ENCODE measurements around the gene SESTD1. TPM values are rescaled to one million over a fixed set of nuclear protein-coding genes. Genes with fewer than 3 reads are reported as not detected.
"Not testable (repeated sequence)": the region's sequence is repeated elsewhere in the genome, so short reads cannot be mapped to it uniquely, and the experiment has no call there.

Gene SESTD1
- total RNA-seq, 1 donor, result 20.1 TPM

DNA sequence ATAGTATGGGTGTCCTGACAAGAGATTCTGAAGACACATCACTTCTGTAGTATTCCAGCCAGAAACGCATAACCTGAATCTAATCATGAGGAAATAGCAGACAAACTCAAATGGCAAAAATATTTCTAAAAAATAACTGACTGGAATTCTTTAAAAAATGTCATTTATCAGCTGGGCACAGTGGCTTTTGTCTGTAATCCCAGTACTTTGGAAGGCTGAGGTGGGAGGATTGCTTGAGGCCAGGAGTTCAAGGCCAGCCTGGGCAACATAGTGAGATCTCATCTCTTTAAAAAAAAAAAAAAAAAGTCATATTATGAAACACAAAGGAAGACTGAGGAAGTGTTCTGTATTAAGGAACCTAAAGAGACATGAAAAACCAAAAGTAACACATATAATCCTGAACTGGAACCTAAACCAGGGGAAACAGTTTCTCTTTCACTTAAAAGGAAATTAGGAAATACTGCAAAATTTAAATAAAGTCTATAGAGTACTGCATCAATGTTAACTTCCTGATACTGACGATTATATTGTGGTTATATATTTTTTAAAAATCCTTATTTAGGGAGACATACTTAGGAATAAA is 29.9 kb downstream of the SESTD1 start:
- Histone ChIP-seq H3K9me3 (ENCODE audit: low read depth, low read length) (no peaks in the 10 kb centered on the region), H3K27me3 (ENCODE audit: insufficient read depth, low read length) (no peaks in the 10 kb centered on the region), H3K4me3 (ENCODE audit: low read length) (peak overlapping the region; percentile 10), H3K4me1 (ENCODE audit: insufficient read depth, low read length) (peaks cover 34% of the 10 kb centered on the region)

DNA sequence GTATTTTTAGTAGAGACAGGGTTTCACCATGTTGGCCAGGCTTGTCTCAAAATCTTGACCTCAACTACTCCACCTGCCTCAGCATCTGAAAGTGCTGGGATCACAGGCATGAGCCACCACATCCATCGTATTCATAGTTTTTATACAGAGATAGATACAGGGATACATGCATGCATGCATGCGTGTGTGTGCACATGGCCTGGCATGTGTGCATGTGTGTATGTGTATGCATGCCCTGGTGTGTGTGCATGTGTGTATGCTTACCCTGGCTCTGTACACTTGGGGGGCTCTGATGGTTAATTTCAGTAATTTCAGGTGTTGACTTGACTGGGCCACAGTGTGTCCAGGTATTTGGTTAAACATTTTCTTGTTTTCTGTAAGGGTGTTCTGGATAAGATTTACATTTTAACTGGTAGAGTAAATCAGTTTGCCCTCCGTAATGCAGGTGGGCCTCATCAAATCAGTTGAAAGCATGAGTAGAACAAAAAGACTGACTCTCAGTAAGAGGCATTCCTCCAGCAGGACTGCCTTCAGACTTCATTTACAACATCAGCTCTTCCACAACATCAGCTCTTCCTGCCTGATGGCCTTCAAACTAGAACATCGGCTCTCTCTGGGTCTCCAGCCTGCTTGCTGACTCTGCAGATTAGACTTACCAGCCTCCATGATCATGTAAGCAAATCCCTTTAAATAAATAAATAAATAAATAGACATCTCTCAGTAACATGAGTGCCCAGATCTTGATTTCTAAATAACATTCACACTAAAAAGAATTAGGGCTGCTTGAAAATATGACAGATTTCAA is 30.8 kb downstream of the SESTD1 start:
- Histone ChIP-seq H3K9me3 (ENCODE audit: low read depth, low read length) (no peaks in the 10 kb centered on the region), H3K4me3 (ENCODE audit: low read length) (no peak overlapping the region), H3K27me3 (ENCODE audit: insufficient read depth, low read length) (no peaks in the 10 kb centered on the region), H3K4me1 (ENCODE audit: insufficient read depth, low read length) (peaks cover 31% of the 10 kb centered on the region)

DNA sequence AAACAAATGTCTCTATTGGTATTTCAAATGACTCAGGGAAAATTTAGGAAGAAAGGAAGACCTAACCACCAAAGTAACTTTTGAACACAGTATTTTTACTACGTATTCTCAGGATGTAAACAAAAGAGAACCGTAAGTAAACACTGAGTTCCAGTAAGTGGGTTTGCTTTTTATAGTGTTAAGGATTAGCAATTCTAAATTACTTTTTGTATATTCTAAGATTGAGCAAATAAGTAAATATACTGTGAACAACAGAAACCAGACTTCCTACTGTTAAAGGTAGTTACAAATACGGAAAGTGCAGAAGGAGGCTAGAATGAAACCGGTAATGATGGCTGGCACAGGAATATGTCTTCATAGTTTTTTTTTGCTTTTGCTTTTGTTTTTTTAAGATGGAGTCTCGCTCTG is 31.5 kb downstream of the SESTD1 start:
- Histone ChIP-seq H3K9me3 (ENCODE audit: low read depth, low read length) (no peaks in the 10 kb centered on the region), H3K27me3 (ENCODE audit: insufficient read depth, low read length) (no peaks in the 10 kb centered on the region), H3K4me1 (ENCODE audit: insufficient read depth, low read length) (peaks cover 31% of the 10 kb centered on the region), H3K4me3 (ENCODE audit: low read length) (no peak overlapping the region)

DNA sequence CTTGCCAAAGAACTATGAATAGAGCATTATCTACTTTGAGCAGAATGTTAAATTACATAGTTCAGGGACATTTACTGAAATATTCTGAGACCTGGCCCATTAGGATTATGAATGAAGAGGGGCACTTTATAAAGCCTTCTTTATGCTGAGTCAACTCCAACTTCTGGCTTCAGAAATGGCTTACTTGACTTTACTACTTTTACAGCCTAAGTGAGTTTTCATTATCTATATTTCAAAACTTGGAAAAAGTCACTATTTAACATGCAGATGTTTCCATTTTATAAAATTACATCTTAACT is 37.7 kb downstream of the SESTD1 start:
- Histone ChIP-seq H3K9me3 (ENCODE audit: low read depth, low read length) (no peaks in the 10 kb centered on the region), H3K27me3 (ENCODE audit: insufficient read depth, low read length) (no peaks in the 10 kb centered on the region), H3K4me1 (ENCODE audit: insufficient read depth, low read length) (no peaks in the 10 kb centered on the region), H3K4me3 (ENCODE audit: low read length) (no peak overlapping the region)

DNA sequence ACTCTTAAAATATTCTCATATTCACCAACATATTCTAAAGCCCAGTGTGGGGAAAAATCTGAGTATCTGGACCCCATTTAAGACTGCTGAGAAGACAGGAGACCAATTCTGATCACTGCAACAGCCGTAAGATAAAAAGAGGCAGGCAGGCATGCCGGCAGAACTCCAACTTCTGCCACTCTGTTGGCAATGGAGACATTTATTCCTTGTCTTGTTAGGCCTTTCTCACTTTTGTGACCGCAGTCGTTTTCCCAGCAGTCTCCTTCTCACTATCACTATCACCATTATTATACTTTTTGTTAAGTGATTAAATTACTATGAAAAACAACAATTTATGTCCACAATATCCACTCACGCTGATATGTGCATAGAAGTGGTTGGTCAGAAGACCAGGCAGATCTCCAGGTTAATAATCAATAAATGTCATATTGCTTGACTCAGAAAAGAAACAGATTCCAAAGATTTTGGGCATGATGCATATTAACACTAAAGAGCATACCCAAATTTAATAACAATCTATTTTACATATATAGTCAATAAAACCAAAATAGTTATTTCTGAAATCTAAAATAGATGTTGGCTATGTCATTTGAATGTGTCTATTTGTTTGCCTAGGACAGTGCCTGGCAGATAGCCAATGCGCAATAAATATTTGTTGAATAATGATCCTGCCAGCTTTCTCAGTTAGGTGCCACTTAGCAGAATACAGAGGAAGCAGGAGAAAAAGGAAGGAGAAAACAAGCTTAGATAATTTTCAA is 38.2 kb downstream of the SESTD1 start:
- no peaks in the 10 kb centered on the region for H3K9me3 ChIP-seq (ENCODE audit: low read depth, low read length)

DNA sequence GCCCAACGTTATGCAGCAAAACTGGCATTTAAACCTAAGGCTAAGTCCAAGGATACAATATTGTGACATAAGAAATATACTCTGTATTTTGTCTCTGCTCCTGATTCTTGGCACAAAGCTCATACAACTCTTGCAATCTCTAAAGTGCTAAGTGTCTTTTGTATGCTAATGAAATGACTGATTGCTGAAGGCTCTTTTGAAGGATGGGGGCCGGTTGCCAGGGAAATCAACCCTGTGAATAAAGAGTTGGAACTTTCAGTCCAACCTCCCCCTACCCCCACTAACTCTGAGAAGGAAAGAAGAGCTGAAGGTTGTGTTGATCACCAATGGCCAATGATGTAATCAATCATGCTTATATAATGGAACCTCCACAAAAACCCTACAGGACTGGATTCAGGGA is 40.3 kb downstream of the SESTD1 start:
- H3K9me3 ChIP-seq (ENCODE audit: low read depth, low read length), result no peaks in the 10 kb centered on the region
- peaks cover 4% of the 10 kb centered on the region for H3K4me1 ChIP-seq (ENCODE audit: insufficient read depth, low read length)
- H3K4me3 ChIP-seq (ENCODE audit: low read length), result no peak overlapping the region
- H3K27me3 ChIP-seq (ENCODE audit: insufficient read depth, low read length), result no peaks in the 10 kb centered on the region

More for the DNA sequence above, 38.2 kb downstream of the SESTD1 start:
- no peak overlapping the region for H3K4me3 ChIP-seq (ENCODE audit: low read length)
- no peaks in the 10 kb centered on the region for H3K4me1 ChIP-seq (ENCODE audit: insufficient read depth, low read length)
- no peaks in the 10 kb centered on the region for H3K27me3 ChIP-seq (ENCODE audit: insufficient read depth, low read length)

DNA sequence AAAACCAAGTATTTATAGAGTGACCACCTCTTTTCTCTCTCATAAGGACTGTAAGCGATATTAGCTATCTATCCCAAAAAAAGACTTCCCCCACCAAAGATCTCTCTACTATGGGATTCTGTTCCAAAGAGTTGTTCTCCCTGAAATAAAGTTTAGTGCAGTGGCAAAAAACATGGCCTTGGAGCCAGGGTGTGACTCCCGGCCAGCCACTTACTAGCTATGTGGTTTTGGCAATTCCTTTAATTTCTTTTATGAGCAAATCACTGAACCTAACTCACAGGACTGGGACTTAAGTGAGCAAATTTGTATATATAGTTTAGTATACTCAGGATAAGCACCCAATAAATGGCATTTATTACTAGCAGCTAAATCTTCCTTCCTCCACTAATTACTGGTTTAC is 42.6 kb downstream of the SESTD1 start:
- no peak overlapping the region for H3K4me3 ChIP-seq (ENCODE audit: low read length)
- no peaks in the 10 kb centered on the region for H3K9me3 ChIP-seq (ENCODE audit: low read depth, low read length)
- peaks cover 4% of the 10 kb centered on the region for H3K4me1 ChIP-seq (ENCODE audit: insufficient read depth, low read length)
- no peaks in the 10 kb centered on the region for H3K27me3 ChIP-seq (ENCODE audit: insufficient read depth, low read length)

DNA sequence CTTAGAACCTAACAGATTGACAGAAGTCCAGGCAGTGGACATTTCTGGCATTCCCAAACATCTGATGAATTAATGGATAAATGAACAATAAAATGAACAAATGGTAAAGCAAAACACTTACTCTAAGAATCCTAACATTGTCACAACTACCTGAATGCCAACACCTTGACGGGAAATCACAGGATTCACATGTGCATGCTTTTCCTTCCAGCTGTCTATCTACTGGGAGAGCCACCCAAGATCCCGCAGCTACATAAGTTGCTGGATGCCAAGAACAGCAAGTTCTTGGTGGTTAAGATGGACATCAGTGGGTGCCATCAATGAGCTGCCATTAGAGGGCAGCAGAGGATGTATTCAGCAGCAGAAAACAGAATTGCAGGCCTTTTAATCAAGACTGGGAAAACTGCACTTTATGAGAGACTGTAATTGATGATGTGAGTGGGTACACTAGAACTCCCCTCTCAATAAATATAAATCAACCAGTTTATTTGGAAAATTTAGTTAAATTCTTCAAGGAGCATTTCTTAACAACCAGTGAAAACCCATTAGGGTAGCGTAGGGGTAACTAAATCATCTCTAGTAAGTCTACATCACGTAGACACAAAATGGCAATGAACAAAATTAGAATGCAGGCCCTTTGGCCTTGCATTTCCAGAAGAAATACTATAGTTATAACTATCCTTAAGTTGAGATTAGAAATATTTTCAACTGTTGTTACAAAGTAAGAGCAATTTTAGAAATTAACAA is 45.6 kb downstream of the SESTD1 start:
- Histone ChIP-seq H3K9me3 (ENCODE audit: low read depth, low read length) (no peaks in the 10 kb centered on the region), H3K4me1 (ENCODE audit: insufficient read depth, low read length) (peaks cover 4% of the 10 kb centered on the region)

DNA sequence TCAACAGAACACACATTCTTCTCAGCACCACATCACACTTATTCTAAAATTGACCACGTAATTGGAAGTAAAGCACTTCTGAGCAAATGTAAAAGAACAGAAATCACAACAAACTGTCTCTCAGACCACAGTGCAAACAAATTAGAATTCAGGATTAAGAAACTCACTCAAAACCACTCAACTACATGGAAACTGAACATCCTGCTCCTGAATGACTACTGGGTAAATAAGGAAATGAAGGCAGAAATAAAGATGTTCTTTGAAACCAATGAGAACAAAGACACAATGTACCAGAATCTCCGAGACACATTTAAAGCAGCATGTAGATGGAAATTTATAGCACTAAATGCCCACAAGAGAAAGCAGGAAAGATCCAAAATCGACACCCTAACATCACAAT is 50.0 kb downstream of the SESTD1 start:
- not testable (repeated sequence) for H3K4me1 ChIP-seq (ENCODE audit: insufficient read depth, low read length); H3K27me3 ChIP-seq (ENCODE audit: insufficient read depth, low read length); H3K9me3 ChIP-seq (ENCODE audit: low read depth, low read length); H3K4me3 ChIP-seq (ENCODE audit: low read length)

More for the DNA sequence above, 45.6 kb downstream of the SESTD1 start:
- Histone ChIP-seq H3K4me3 (ENCODE audit: low read length) (no peak overlapping the region), H3K27me3 (ENCODE audit: insufficient read depth, low read length) (no peaks in the 10 kb centered on the region)

DNA sequence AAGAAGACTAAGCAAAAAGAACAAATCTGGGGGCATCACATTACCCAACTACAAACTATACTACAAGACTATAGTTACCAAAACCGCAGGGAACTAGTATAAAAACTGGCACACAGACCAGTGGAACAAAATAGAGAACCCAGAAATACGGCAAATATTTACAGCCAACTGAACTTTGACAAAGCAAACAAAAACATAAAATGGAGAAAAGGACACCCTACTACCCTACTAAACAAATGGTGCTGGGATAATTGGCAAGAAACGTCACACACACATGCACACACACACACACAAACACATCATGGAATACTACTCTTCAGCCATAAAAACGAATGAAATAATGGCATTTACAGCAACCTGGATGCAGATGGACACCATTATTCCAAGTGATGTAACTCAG is 53.3 kb downstream of the SESTD1 start:
- Histone ChIP-seq H3K9me3 (ENCODE audit: low read depth, low read length) (peaks cover 8% of the 10 kb centered on the region), H3K4me1 (ENCODE audit: insufficient read depth, low read length) (no peaks in the 10 kb centered on the region), H3K27me3 (ENCODE audit: insufficient read depth, low read length) (no peaks in the 10 kb centered on the region), H3K4me3 (ENCODE audit: low read length) (no peak overlapping the region)

DNA sequence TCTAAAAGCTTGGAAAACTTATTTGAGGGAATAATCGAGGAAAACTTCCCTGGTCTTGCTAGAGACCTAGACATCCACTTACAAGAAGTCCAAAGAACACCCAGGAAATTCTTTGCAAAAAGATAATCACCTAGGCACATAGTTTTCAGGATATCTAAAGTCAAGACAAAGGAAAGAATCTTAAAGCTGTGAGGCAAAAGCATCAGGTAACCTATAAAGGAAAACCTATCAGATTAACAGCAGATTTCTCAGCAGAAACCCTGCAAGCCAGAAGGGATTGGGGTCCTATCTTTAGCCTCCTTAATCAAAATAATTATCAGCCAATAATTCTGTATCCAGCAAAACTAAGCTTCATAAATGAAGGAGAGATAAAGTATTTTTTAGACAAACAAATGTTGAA is 56.4 kb downstream of the SESTD1 start:
- H3K27me3 ChIP-seq (ENCODE audit: insufficient read depth, low read length); H3K4me3 ChIP-seq (ENCODE audit: low read length); H3K4me1 ChIP-seq (ENCODE audit: insufficient read depth, low read length); H3K9me3 ChIP-seq (ENCODE audit: low read depth, low read length): not testable (repeated sequence)

DNA sequence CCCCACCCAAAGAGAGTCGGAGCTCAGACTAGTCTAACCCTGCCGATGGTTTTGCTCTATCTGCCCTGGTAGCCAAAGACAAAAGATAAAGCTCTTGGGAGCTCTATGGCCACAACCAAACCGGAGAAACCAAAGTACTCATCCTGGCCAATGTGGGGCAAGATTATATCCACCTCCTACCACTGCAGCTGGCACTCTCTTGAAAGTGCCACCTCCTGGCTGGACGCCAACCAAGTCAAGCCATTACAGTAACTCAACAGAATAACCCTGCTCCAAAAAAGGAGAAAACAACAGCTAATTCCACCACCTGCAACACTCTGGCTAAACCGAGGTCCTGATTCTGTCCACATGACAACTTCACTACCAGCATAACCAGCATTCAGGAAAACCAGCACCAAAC is 57.6 kb downstream of the SESTD1 start:
- no peaks in the 10 kb centered on the region for H3K4me1 ChIP-seq (ENCODE audit: insufficient read depth, low read length)
- no peaks in the 10 kb centered on the region for H3K27me3 ChIP-seq (ENCODE audit: insufficient read depth, low read length)
- peaks cover 15% of the 10 kb centered on the region for H3K9me3 ChIP-seq (ENCODE audit: low read depth, low read length)
- no peak overlapping the region for H3K4me3 ChIP-seq (ENCODE audit: low read length)

DNA sequence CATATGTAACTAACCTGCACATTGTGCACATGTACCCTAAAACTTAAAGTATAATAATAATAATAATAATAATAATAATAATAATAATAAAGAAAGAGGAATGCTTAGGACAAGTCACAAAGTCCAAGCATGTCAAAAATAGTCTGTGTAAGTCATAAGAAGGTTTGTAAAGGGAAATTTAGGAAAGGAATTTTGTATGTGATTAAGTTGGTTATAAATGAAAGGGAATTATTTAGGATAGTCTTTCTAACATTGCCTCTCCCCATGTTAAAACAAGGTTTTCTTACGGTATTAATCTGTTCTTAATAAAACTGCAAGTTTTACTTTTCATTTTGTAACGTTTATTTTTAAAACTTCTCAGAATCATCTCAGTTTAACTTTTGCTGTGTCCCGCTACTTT is 62.8 kb downstream of the SESTD1 start:
- Histone ChIP-seq H3K27me3 (ENCODE audit: insufficient read depth, low read length) (no peaks in the 10 kb centered on the region), H3K4me3 (ENCODE audit: low read length) (no peak overlapping the region), H3K9me3 (ENCODE audit: low read depth, low read length) (peaks cover 7% of the 10 kb centered on the region), H3K4me1 (ENCODE audit: insufficient read depth, low read length) (no peaks in the 10 kb centered on the region)

DNA sequence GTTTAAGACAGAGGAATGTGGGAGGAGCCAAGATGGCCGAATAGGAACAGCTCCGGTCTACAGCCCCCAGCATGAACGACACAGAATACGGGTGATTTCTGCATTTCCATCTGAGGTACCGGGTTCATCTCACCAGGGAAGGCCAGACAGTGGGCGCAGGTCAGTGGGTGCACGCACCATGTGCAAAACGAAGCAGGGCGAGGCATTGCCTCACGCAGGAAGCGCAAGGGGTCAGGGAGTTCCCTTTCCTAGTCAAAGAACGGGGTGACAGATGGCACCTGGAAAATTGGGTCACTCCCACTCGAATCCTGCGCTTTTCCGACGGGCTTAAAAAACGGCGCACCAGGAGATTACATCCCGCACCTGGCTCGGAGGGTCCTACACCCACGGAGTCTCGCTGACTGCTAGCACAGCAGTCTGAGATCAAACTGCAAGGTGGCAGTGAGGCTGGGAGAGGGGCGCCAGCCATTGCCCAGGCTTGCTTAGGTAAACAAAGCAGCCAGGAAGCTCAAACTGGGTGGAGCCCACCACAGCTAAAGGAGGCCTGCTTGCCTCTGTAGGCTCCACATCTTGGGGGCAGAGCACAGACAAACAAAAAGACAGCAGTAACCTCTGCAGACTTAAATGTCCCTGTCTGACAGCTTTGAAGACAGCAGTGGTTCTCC is 68.6 kb downstream of the SESTD1 start:
- H3K4me1 ChIP-seq (ENCODE audit: insufficient read depth, low read length); H3K9me3 ChIP-seq (ENCODE audit: low read depth, low read length); H3K4me3 ChIP-seq (ENCODE audit: low read length); H3K27me3 ChIP-seq (ENCODE audit: insufficient read depth, low read length): not testable (repeated sequence)

DNA sequence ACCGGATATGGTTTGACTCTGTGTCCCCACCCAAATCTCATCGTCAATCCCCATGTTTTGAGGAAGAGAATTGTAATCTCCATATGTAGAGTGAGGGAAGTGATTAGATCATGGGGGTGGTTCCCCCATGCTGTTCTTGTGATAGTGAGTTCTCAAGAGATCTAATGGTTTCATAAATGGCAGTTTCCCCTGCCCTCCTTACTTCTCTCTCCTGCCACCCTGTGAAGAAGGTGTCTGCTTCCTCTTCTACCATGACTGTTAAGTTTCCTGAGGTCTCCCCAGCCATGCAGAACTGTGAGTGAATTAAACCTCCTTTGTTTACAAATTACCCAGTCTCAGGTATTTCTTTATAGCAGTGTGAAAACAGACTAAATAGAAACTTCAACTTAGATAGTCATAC is 69.5 kb downstream of the SESTD1 start:
- Histone ChIP-seq H3K27me3 (ENCODE audit: insufficient read depth, low read length) (no peaks in the 10 kb centered on the region), H3K9me3 (ENCODE audit: low read depth, low read length) (peaks cover 2% of the 10 kb centered on the region), H3K4me1 (ENCODE audit: insufficient read depth, low read length) (no peaks in the 10 kb centered on the region), H3K4me3 (ENCODE audit: low read length) (no peak overlapping the region)

Measured in mononuclear cell (primary cell).